NCI-H1048 (cell line): ENCODE data around the gene SEMA4G.

Experiments
- DNase-seq: peaks from one replicate; lab custom pipeline; 2025; lab: John Stamatoyannopoulos, UW

The SEMA4G gene, protein sequence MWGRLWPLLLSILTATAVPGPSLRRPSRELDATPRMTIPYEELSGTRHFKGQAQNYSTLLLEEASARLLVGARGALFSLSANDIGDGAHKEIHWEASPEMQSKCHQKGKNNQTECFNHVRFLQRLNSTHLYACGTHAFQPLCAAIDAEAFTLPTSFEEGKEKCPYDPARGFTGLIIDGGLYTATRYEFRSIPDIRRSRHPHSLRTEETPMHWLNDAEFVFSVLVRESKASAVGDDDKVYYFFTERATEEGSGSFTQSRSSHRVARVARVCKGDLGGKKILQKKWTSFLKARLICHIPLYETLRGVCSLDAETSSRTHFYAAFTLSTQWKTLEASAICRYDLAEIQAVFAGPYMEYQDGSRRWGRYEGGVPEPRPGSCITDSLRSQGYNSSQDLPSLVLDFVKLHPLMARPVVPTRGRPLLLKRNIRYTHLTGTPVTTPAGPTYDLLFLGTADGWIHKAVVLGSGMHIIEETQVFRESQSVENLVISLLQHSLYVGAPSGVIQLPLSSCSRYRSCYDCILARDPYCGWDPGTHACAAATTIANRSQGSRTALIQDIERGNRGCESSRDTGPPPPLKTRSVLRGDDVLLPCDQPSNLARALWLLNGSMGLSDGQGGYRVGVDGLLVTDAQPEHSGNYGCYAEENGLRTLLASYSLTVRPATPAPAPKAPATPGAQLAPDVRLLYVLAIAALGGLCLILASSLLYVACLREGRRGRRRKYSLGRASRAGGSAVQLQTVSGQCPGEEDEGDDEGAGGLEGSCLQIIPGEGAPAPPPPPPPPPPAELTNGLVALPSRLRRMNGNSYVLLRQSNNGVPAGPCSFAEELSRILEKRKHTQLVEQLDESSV

GRCh38 chr10:100969187-100970075, at the start of gene SEMA4G:
TSS of gene SEMA4G (plus strand) at chr10:100969504. CDS start at chr10:100972913, 3,409 bp downstream.
- no peak for DNase-seq

DNA sequence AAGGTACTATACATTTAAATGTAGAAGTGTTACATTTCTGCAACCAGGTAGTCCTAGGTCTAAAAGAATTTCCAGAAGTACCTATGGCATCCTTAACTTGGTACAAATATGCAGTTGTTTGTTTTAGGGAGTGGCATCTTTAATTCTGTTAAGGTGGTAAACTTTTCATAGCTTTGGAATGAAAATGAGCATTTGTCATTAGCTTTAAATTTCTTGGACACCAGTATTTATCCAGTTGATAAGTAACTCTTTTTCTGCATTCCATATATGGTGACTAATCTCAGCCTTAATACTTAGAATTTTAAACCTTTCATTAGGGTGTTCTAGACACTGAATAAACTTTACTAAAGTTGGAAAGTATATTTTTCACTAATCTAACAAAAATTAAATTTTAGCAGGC, 45.7 kb upstream of the SEMA4G start:
- no peak for DNase-seq

- DNase-seq: no peak
Measured at GRCh38 chr10:100927266-100927665, 42.0 kb upstream of the SEMA4G start.

DNA sequence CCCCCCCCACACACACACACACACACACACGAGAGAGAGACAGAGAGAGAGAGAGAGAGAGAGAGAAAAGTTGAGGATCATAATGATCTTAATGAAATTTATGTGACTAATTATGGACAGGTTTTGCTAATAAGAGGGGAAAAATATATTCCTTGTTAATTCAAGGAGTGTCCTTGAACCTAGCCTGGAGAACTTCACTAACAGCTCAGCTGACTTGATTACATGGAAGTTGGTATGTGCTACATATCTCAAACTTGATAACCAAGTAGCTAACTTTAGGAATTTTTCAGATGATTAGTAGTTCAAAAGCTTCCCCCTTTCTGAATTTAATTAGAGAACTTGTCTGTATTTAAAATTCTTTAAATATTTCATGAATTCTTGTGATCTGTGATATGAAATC, 41.3 kb upstream of the SEMA4G start:
- no peak for DNase-seq

GRCh38 chr10:100930368-100930767, 38.9 kb upstream of the SEMA4G start:
- no peak for DNase-seq

DNA sequence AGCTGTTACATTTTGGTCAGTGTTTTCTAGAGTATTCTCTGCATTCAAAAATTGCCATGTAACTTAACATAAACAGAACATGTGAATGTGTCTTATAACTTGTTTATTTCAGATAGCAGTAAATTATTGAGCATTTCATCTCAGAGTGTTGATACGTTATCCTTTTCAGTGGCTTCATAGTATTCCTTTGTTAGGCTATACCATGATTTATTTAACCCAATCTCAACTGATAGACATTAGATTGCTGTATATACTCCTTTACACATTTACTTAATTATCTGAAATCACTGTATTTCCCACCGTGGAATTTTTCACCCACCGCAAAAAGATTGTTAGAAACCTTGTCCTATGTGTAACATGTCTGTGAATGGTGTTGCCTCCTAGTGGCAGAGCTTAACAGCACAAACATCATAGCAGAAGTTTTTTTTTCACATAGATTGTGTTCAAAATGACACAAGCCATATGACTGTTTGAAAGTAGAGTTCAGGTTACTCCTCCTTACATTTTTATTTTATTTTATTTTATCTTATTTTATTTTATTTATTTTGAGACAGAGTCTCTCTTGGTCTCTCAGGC, 35.1 kb upstream of the SEMA4G start:
- no peak for DNase-seq

- no peak for DNase-seq
Measured at GRCh38 chr10:100939763-100940344, 29.4 kb upstream of the SEMA4G start.

- no peak for DNase-seq
Measured at GRCh38 chr10:100942229-100942628, 27.1 kb upstream of the SEMA4G start.

DNA sequence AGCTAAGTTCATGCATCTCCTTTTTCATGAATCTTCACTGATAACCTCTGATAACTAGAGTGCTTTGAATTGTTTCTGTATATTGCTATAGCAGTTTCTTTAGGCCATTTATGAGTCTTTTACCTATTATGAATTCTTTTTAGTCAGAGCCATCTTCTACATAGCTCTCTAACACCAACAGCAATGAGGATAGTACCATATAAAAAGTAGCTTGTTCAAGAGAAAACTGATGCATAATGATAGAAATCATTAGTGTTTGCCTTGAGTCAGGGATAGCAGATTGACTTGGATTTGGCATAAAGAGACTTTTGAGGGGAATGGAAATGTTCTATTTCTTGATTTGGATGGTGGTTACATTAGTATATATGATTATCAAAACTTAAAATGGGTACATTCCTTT, 25.8 kb upstream of the SEMA4G start:
- no peak for DNase-seq

DNA sequence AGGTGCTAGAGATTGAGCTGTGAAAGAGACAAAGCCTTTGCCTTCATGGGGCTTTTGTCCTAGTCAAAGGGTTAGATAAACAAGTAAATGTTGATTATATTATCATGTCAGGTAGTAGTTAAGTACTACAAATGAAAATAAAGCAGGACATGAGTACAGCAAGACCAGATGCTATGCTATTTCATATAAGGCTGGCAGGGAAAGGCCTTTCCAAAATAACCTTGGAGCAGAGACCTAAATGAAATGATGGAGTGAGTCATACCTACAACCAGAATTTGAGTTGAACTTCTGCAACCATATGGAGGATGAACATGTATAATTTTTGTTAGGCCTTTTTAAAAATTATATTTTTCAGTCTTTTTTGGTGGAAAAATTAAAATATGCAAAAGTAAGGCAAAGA, 23.6 kb upstream of the SEMA4G start:
- DNase-seq: no peak

GRCh38 chr10:100948916-100949315, 20.4 kb upstream of the SEMA4G start:
- no peak for DNase-seq

GRCh38 chr10:100960251-100960650, 9.1 kb upstream of the SEMA4G start:
- no peak for DNase-seq

DNA sequence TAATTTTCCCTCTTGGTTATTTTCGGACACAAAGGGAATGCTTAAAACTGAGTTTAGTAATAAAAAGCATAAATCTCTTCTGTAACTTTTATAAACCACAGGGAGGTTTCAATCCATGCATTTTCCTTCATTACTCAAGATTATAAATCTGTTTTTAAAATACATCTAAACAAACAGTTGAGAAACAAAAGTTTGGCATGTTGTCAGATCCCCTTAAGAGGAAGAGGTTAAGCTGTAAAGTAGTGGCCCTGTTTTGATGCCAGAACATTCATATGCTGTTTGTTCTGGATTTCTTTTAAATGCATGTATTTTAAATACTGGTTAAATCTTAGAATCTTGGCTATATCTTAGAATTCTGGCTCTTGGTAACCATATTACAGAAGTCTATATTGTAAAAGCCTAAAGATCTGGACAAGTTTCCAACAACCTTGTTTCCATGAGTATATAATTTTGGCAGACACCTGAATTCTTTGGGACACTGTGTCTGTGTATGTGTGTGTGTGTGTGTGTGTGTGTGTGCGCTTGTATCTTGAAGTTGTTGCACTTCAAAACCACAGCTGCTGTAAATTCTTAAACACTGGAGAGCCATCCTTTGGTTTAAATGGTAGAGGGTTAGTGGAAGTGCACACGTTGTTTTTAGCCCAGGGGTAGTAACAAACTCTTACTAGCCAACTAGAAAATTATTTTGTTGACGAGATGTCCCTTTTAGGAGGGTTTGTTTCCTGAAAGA, 6.8 kb upstream of the SEMA4G start:
- DNase-seq: no peak

GRCh38 chr10:100963826-100964225, 5.5 kb upstream of the SEMA4G start:
- DNase-seq: no peak

GRCh38 chr10:100965820-100966219, 3.5 kb upstream of the SEMA4G start:
- DNase-seq: no peak

GRCh38 chr10:100966887-100967286, 2.4 kb upstream of the SEMA4G start:
- DNase-seq: no peak

GRCh38 chr10:100967332-100967731, 2.0 kb upstream of the SEMA4G start:
- no peak for DNase-seq

- no peak for DNase-seq
Measured at GRCh38 chr10:100968062-100968736, 1.1 kb upstream of the SEMA4G start.

- DNase-seq: no peak
Measured at GRCh38 chr10:100968863-100969186, 479 bp upstream of the SEMA4G start.
